Adrenal gland (tissue), 12 donors: Measurements from ENCODE around the gene LTF. TPM values are rescaled to one million over a fixed set of nuclear protein-coding genes. Genes with fewer than 3 reads are reported as not detected.

Experiments
- DNase-seq, 7 donors: peaks; one replicate each; pipeline ENCODE4 v3.0.0-alpha.2; 2019 to 2020
- H3K27ac ChIP-seq, 5 donors: fragments of 200-600 bp; sonication (generic) in 4 of 5; 1 replicate in 3 of 5; 2 replicates in 2 of 5; pipeline versions ENCODE4 v1.5.1 to v1.8.0; 2016 to 2020; ENCODE audit warnings: mild to moderate bottlenecking in 1 of 5
- H3K27me3 ChIP-seq: fragments of 200-600 bp; 2 replicates; pipeline ENCODE4 v1.8.0; 2021
- H3K36me3 ChIP-seq, 2 donors: fragments of 200-600 bp; replicated peaks in 1 of 2; 1 replicate in 1 of 2; 2 replicates in 1 of 2; pipeline versions ENCODE4 v1.5.1 to v1.8.0; 2018 to 2022
- H3K4me1 ChIP-seq, 2 donors: fragments of 200-600 bp; replicated peaks in 1 of 2; 1 replicate in 1 of 2; 2 replicates in 1 of 2; pipeline versions ENCODE4 v1.5.1 to v1.8.0; 2018 to 2021
- H3K4me3 ChIP-seq, 4 donors: fragments of 200-600 bp; sonication (generic) in 3 of 4; one replicate each; pipeline ENCODE4 v1.5.1; 2016 to 2018
- H3K9me3 ChIP-seq, 3 donors: fragments of 200-600 bp; sonication (generic) in 1 of 3; replicated peaks in 1 of 3; 1 replicate in 2 of 3; 2 replicates in 1 of 3; pipeline versions ENCODE4 v1.5.1 to v1.8.0; 2016 to 2021
- CTCF ChIP-seq, 6 experiments: fragments of 450-650 bp in 4 of 6; fragments of 200-600 bp in 2 of 6; sonication (generic) in 1 of 6; IDR thresholded peaks; 1 replicate in 5 of 6; 2 replicates in 1 of 6; pipeline versions ENCODE4 v1.5.1 to v1.8.0; 2016 to 2021; ENCODE audit warnings: antibody characterized with exemption in 6 of 6, mild to moderate bottlenecking in 2 of 6, moderate library complexity in 1 of 6
- POLR2A ChIP-seq, 2 donors: fragments of 450-650 bp; IDR thresholded peaks; one replicate each; pipeline ENCODE4 v1.6.1; 2017; ENCODE audit warnings: antibody characterized with exemption in 2 of 2, mild to moderate bottlenecking in 2 of 2, moderate library complexity in 1 of 2
- WGBS, 4 donors: extraction: QIAGEN DNeasy Blood & Tissue Kit in 2 of 4; methylation state at CpG; one replicate each; pipeline versions ENCODE4 v1.1.5 to v1.1.7; 2013 to 2017; 5-methylcytosine and 5-hydroxymethylcytosine counted together
- intact Hi-C, 2 donors: fragments of 100-400 bp; cut with DNase I; formaldehyde crosslinking; loops; one replicate each; pipeline versions ENCODE4 v1.14.1 to v1.15.0; 2022 to 2023
- polyA plus RNA-seq, 3 donors: library from polyadenylated mRNA; stranded (reverse); fragments of 200-250 nt in 2 of 3; fragments of 350-450 nt in 1 of 3; fragmentation: Illumina TruSeq in 1 of 3; extraction: RNeasy Lipid Tissue Mini Kit (QIAGEN cat#74804) in 1 of 3; gene quantifications; one replicate each; pipeline ENCODE4 v1.2.3, GENCODE V29; 2013 to 2014
- total RNA-seq, 9 donors: library from RNA; depleted of rRNA in 4 of 9; stranded (reverse); fragments of >200 nt in 4 of 9; fragments of 120-200 nt in 1 of 9; fragmentation: NEBNext Ultra II Directional in 1 of 9; extraction: Animal tissue kit (Norgen Biotek cat#: 25700) in 1 of 9; gene quantifications; one replicate each; pipeline versions ENCODE4 v1.1.0 to v1.2.4, GENCODE V29; 2013 to 2023
- donor health status: healthy with polysubstance abuse.
- donor health status: Bipolar disorder and iron deficiency.
- donor health status: DM: yes; HTN: yes; CAD: no.
- donor health status: DM: no; HTN: no; CAD: no.
- donor health status: DM: no; HTN: no; CAD: no.
- donor health status: DM: yes; HTN: yes; CAD: no.

LTF gene
- total and polyA plus RNA-seq, 12 donors = 0.50 to 3.7 (median 1.6) TPM

DNA sequence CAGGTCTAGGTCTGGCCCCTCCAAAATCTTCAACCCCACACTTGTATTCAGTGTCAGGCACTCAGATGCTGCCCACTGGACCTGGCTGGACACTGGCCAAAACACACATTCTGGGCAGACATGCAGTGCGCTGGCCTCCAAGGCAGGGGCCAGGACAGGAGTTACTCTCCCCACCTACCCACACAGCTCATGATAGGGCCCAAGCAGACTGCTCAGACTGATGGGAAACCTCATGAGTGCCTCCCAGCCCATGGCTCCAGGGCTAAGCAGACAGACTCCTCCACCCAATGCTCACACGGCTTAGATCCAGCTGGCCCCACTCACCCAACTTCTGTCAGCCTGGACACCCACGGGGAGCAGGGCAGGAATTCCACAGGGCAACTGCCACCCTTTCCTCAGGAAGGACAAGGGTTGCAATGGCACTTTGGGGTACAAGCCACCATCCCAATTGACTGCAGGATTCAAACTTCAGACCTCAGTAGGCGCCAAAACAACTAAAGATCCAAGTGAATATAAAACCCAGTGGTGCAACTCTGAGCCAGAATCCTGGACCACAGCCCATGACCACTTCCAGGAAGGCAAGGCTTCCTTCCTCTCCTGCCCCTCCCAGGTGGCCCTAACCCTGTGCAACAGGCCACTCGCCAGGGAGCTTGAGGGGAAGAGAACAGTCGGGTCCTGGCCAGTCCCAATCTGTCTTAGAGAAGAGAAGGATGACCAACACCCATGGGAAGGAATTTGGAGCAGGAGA, 1.4 kb downstream of the LTF start:
- H3K27ac ChIP-seq = peak overlapping the region in 1 of 5 donors; percentile 14
- intact Hi-C loops = no loop called here
- peak in 3 of 7 donors; percentile 10 to 36 (median 23) for DNase-seq
- H3K9me3 ChIP-seq = no peaks in the 10 kb centered on the region
- no peak overlapping the region for H3K4me3 ChIP-seq
- 55 to 79% (median 63%) methylated on average over 2 to 6 of the region's 6 CpGs for WGBS, 4 donors
- no peaks in the 10 kb centered on the region for H3K36me3 ChIP-seq
- H3K27me3 ChIP-seq = peaks cover 9% of the 10 kb centered on the region
- TF ChIP-seq POLR2A (IDR thresholded peaks at IDR 0.05) = no peak
- no peak for TF ChIP-seq CTCF (IDR thresholded peaks at IDR 0.05)
- no peaks in the 10 kb centered on the region for H3K4me1 ChIP-seq

DNA sequence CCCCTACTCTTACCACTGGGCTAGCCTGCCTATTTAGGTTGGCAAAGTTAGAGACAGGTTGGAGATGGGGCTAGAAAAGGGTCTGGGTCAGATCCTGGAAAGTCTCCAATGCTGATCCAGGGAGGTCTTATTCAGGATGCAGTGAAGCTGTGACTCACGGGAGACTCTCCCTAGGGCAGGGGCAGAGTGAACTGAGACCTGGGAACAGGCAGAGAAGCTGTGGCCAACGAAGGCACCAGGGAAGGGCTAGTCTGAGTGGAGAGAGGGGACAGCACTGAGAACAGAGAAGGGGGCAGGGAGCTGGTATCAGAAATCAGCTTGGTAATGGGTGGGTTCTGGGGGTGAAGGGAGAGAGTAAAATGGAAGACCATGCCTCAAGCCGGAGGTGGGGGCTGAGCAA, 2.2 kb downstream of the LTF start:
- Histone ChIP-seq H3K4me1 (no peaks in the 10 kb centered on the region), H3K36me3 (no peaks in the 10 kb centered on the region), H3K27ac (peak overlapping the region in 1 of 5 donors; percentile 5), H3K4me3 (no peak overlapping the region), H3K9me3 (no peaks in the 10 kb centered on the region), H3K27me3 (peaks cover 9% of the 10 kb centered on the region)
- 50 to 70% (median 54%) methylated on average over 3 of the region's 3 CpGs for WGBS, 4 donors
- intact Hi-C loops = no loop called here
- no peak for TF ChIP-seq POLR2A (IDR thresholded peaks at IDR 0.05)
- no peak for TF ChIP-seq CTCF (IDR thresholded peaks at IDR 0.05)
- no peak for DNase-seq

GRCh38 chr3:46462111-46462510, 2.6 kb downstream of the LTF start:
- no peak for TF ChIP-seq POLR2A (IDR thresholded peaks at IDR 0.05)
- no peak for TF ChIP-seq CTCF (IDR thresholded peaks at IDR 0.05)
- Histone ChIP-seq H3K4me1 (no peaks in the 10 kb centered on the region), H3K27me3 (peaks cover 9% of the 10 kb centered on the region), H3K9me3 (no peaks in the 10 kb centered on the region), H3K4me3 (no peak overlapping the region), H3K36me3 (no peaks in the 10 kb centered on the region), H3K27ac (peak overlapping the region in 1 of 5 donors; percentile 5)
- intact Hi-C loops = no loop called here
- DNase-seq = no peak
- WGBS, 4 donors = 53 to 66% (median 57%) methylated on average over 3 of the region's 3 CpGs

DNA sequence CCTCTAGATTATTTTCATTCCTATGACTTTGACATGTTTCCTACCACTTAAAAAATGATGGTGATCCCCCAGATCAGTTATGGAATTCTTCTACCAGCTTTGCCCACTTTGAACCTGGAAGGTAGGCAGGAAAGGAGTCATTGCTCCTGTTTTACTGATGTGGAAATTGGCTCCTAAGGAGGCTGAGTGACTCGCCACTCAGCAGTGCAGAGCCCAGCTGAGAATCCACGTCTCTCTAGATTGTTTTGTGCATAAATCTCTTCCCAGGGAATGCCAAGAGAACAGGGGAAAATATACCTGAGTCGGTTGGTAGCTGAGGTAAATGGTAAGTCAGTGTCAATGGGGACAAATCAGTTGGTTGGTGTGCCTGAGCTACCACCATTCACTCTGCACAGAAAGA, 4.7 kb downstream of the LTF start:
- WGBS, 4 donors = 46 to 85% (median 67%) methylated on average over 2 to 3 of the region's 3 CpGs
- intact Hi-C loops = no loop called here
- Histone ChIP-seq H3K27ac (no peak overlapping the region), H3K27me3 (peaks cover 8% of the 10 kb centered on the region), H3K9me3 (no peaks in the 10 kb centered on the region), H3K36me3 (no peaks in the 10 kb centered on the region), H3K4me3 (no peak overlapping the region), H3K4me1 (no peaks in the 10 kb centered on the region)
- no peak for TF ChIP-seq CTCF (IDR thresholded peaks at IDR 0.05)
- TF ChIP-seq POLR2A (IDR thresholded peaks at IDR 0.05) = no peak
- no peak for DNase-seq
